Left ventricle myocardium inferior (tissue), 1 donor: ENCODE data around the gene TSC22D2. TPM values are rescaled to one million over a fixed set of nuclear protein-coding genes. Genes with fewer than 3 reads are reported as not detected.

Source experiments
- DNase-seq: peaks from one replicate; pipeline ENCODE4 v3.0.0-alpha.2; 2020
- H3K27ac ChIP-seq: fragments of 200-600 bp; replicated peaks from 2 replicates; pipeline ENCODE4 v1.8.0; 2021
- H3K27me3 ChIP-seq: fragments of 200-600 bp; 2 replicates; pipeline ENCODE4 v1.8.0; 2021; ENCODE audit warnings: low read depth
- H3K36me3 ChIP-seq: fragments of 200-600 bp; 2 replicates; pipeline ENCODE4 v1.8.0; 2021
- H3K4me1 ChIP-seq: fragments of 200-600 bp; 2 replicates; pipeline ENCODE4 v1.8.0; 2021
- H3K4me3 ChIP-seq: fragments of 200-600 bp; 2 replicates; pipeline ENCODE4 v1.8.0; 2021; ENCODE audit warnings: mild to moderate bottlenecking, moderate library complexity
- H3K9me3 ChIP-seq: fragments of 200-600 bp; replicated peaks from 2 replicates; pipeline ENCODE4 v1.8.0; 2021
- intact Hi-C: fragments of 100-400 bp; cut with micrococcal nuclease; formaldehyde crosslinking; loops from one replicate; pipeline ENCODE4 v1.11.0; 2022
- total RNA-seq: library from RNA; stranded (reverse); fragmentation: NEBNext Ultra II Directional; extraction: Animal tissue kit (Norgen Biotek cat#: 25700); gene quantifications from one replicate; pipeline ENCODE4 v1.2.1, GENCODE V29; 2021
- TF ChIP-seq, protein P1 (sequence below): fragments of 200-600 bp; IDR thresholded peaks from 2 replicates; pipeline ENCODE4 v1.8.0; 2021; ENCODE audit warnings: antibody characterized with exemption, mild to moderate bottlenecking, borderline replicate concordance
- donor health status: DM: no; HTN: yes; CAD: no; lungs with severe emphysema.

Gene TSC22D2
- total RNA-seq, 1 donor from 2014 or later: 21.9 TPM

DNA sequence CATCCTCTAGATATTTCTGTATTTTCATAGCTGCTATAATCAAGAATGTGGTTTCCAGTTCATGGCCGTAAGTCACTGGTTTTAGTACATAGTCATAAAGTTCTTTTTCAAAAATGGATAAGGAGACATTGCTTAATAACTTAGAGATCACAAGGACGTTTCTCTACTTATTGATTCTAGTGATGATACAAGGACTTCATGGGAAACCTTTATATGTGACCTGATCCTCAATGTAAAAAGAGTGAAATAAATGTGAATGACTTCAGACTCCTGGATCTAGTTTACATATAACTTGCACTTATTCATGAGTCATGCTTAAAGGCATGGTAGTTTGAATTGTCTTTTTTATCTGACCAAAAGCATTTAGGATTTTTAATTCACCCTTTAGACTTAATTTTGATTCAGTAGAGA lies 35.2 kb downstream of the TSC22D2 start:
- H3K4me1 ChIP-seq: peaks cover 45% of the 10 kb centered on the region

DNA sequence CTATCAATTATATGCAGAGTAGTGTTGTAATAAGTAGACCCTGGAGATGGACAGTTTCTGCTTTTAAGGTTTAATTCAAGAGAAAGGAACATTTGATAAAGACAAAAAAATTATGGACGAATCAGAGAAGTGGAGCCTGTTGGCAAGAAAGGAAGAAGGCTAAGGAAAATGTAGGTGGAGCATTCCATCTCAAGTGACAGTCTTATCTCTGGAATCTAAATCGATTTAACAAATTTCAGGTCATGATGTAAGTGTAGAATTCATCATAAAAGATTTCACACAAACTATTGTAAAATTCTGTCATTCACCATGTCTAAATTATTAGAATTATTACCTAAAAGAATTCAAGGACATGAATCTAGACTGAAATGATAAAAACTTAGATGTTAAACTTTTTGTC lies 36.3 kb downstream of the TSC22D2 start:
- DNase-seq: no peak
- H3K27me3 ChIP-seq: no peaks in the 10 kb centered on the region
- H3K27ac ChIP-seq: no peak overlapping the region
- H3K4me3 ChIP-seq: no peak overlapping the region
- intact Hi-C loops: no loop called here
- TF ChIP-seq, protein P1, sequence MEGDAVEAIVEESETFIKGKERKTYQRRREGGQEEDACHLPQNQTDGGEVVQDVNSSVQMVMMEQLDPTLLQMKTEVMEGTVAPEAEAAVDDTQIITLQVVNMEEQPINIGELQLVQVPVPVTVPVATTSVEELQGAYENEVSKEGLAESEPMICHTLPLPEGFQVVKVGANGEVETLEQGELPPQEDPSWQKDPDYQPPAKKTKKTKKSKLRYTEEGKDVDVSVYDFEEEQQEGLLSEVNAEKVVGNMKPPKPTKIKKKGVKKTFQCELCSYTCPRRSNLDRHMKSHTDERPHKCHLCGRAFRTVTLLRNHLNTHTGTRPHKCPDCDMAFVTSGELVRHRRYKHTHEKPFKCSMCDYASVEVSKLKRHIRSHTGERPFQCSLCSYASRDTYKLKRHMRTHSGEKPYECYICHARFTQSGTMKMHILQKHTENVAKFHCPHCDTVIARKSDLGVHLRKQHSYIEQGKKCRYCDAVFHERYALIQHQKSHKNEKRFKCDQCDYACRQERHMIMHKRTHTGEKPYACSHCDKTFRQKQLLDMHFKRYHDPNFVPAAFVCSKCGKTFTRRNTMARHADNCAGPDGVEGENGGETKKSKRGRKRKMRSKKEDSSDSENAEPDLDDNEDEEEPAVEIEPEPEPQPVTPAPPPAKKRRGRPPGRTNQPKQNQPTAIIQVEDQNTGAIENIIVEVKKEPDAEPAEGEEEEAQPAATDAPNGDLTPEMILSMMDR: no peak
- no peaks in the 10 kb centered on the region for H3K9me3 ChIP-seq
- peaks cover 7% of the 10 kb centered on the region for H3K36me3 ChIP-seq
- H3K4me1 ChIP-seq: peaks cover 48% of the 10 kb centered on the region

More for the DNA sequence above, 35.2 kb downstream of the TSC22D2 start:
- TF ChIP-seq, protein P1: no peak
- no peak for DNase-seq
- Histone ChIP-seq H3K27me3 (no peaks in the 10 kb centered on the region), H3K9me3 (no peaks in the 10 kb centered on the region), H3K36me3 (peaks cover 7% of the 10 kb centered on the region), H3K4me3 (no peak overlapping the region), H3K27ac (no peak overlapping the region)
- intact Hi-C loops: no loop called here

DNA sequence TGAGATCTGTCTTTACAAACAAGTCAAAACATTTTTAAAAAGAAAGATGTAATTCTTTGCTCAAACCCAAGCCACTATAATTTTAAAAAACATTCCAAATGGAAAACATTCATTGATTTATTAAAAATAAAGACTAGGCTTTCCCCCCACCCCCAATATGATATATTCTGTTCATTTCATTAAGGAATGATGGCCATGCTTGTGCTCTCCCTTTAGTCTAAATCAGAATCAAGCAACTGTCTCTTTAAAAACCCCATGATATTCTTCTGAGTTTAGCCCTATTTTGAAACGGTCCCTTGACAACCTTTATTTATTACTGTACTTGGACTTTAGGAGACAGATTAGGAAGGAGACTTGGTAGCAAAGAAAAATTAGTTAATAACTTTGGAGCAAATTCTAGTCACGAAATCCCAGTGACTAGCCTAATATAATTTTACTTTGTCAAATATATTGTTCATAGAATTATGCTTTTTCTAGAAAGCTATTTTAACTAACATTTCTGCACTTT lies 38.4 kb downstream of the TSC22D2 start:
- TF ChIP-seq, protein P1: no peak
- Histone ChIP-seq H3K36me3 (peaks cover 7% of the 10 kb centered on the region), H3K27ac (no peak overlapping the region), H3K27me3 (no peaks in the 10 kb centered on the region), H3K4me1 (peaks cover 59% of the 10 kb centered on the region), H3K9me3 (no peaks in the 10 kb centered on the region), H3K4me3 (no peak overlapping the region)
- intact Hi-C loops: no loop called here
- DNase-seq: no peak

DNA sequence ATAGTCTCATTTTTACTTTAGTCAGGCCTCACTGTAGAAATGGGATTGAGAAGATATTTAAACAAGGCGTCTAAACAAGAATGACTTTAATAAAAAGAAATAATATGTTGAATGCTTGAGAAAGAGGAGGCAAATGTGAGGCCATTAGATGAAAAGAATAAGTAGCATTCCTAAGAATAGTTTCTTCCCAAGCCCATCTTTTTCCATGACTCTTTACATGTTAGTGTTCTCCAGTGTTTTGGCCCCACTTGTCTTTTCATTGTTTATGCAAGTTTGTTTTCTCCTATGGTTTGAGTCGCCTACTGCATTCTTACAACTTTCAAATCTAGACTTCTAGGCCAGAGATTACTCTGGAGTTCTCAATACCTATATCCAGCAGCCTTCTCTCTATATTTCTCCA lies 39.0 kb downstream of the TSC22D2 start:
- Histone ChIP-seq H3K36me3 (peaks cover 7% of the 10 kb centered on the region), H3K27ac (no peak overlapping the region), H3K9me3 (no peaks in the 10 kb centered on the region), H3K4me1 (peaks cover 58% of the 10 kb centered on the region), H3K27me3 (no peaks in the 10 kb centered on the region), H3K4me3 (no peak overlapping the region)
- TF ChIP-seq, protein P1: no peak
- no peak for DNase-seq
- intact Hi-C loops: no loop called here

DNA sequence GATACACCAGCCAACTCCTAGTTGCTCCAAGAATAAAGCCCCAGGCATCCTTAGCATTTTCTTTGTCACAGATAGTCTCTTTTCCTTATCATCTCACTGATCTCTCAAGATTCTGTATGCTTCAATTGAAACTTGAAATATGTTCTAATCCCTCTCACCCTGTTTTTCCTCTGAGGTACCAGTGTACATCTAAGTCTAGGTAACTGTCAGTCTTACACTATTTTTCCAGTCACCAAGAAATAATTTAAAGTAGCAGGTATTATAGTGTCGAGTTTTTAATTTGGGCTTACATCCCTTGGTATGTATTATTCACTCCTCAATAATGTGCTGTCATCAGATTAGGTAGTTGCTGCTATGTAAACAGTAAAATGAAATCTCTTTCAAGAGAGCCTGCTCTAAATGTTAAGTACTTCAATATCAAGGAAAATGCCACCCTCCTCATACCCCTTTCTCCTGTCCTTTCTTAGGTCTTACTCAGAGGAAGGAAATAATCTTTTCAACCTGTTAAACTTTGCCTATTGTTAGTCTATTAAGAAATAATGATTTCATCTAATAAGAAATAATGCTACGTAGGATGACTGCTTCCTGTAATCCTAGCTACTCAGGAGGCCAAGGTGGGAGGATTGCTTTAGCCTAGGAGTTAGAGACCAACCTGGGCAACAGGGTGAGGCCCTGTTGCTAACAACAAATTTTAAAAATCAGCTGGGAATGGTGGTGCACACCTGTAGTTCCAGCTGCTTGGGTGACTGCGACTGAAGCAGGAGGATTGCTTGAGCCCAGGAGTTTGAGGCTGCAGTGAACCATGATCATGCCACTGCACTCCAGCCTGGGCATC lies 39.8 kb downstream of the TSC22D2 start:
- Histone ChIP-seq H3K36me3 (peaks cover under 1% of the 10 kb centered on the region), H3K4me3 (no peak overlapping the region), H3K4me1 (peaks cover 63% of the 10 kb centered on the region), H3K27me3 (no peaks in the 10 kb centered on the region), H3K27ac (no peak overlapping the region), H3K9me3 (no peaks in the 10 kb centered on the region)
- intact Hi-C loops: no loop called here
- DNase-seq: no peak
- TF ChIP-seq, protein P1: no peak
